ENCODE measurements around the gene SDC4.
A peak's percentile ranks its signal among the peaks of the same experiment; 100 is the strongest.
"Not testable (repeated sequence)": the region's sequence is repeated elsewhere in the genome, so short reads cannot be mapped to it uniquely, and the experiment has no call there.

The SDC4 gene

GRCh38 chr20:45363611-45364492 lies 15.6 kb upstream of the SDC4 start:
- no peak for DNase-seq

- DNase-seq: peak; percentile 99
Measured at GRCh38 chr20:45362804-45363610, 14.8 kb upstream of the SDC4 start, which contains the start of gene SYS1. Gene SYS1 (plus strand): TSS chr20:45363156. CDS start chr20:45363532, 376 bp downstream.

- DNase-seq: no peak
Measured at GRCh38 chr20:45361793-45362192, 13.6 kb upstream of the SDC4 start.

GRCh38 chr20:45359406-45360148 lies 11.4 kb upstream of the SDC4 start:
- no peak for DNase-seq

- no peak for DNase-seq
Measured at GRCh38 chr20:45359069-45359405, 10.8 kb upstream of the SDC4 start.

GRCh38 chr20:45358282-45359068 lies 10.3 kb upstream of the SDC4 start:
- DNase-seq: no peak

- no peak for DNase-seq
Measured at GRCh38 chr20:45355209-45356084, 7.2 kb upstream of the SDC4 start.

- DNase-seq: no peak
Measured at GRCh38 chr20:45354423-45355208, 6.4 kb upstream of the SDC4 start.

- no peak for DNase-seq
Measured at GRCh38 chr20:45353746-45354145, 5.5 kb upstream of the SDC4 start.

GRCh38 chr20:45352729-45353128 lies 4.5 kb upstream of the SDC4 start:
- no peak for DNase-seq

- not testable (repeated sequence) for DNase-seq
Measured at GRCh38 chr20:45350795-45351194, 2.6 kb upstream of the SDC4 start.

- DNase-seq: no peak
Measured at GRCh38 chr20:45350217-45350616, 2.0 kb upstream of the SDC4 start.

- no peak for DNase-seq
Measured at GRCh38 chr20:45347297-45347935, 808 bp downstream of the SDC4 start.

- no peak for DNase-seq
Measured at GRCh38 chr20:45346851-45347250, 1.4 kb downstream of the SDC4 start.

- DNase-seq: no peak
Measured at GRCh38 chr20:45346291-45346718, 1.9 kb downstream of the SDC4 start.

- DNase-seq: no peak
Measured at GRCh38 chr20:45345104-45345936, 2.9 kb downstream of the SDC4 start.

GRCh38 chr20:45344168-45344860 lies 3.9 kb downstream of the SDC4 start:
- no peak for DNase-seq

- DNase-seq: no peak
Measured at GRCh38 chr20:45343532-45344167, 4.6 kb downstream of the SDC4 start.

All from CD4-positive, alpha-beta T cell treated with Interleukin-10 for 1 hour (primary cell).